Fibroblast of skin of right biceps (primary cell): Measurements from ENCODE around the gene FLT1.

Source experiments
- DNase-seq: peaks from one replicate; pipeline ENCODE4 v3.0.0-alpha.2; 2013

The FLT1 gene

GRCh38 chr13:28528388-28528787, 33.5 kb upstream of the FLT1 start:
- no peak for DNase-seq

GRCh38 chr13:28527629-28528028, 32.7 kb upstream of the FLT1 start:
- DNase-seq = no peak

GRCh38 chr13:28526876-28527275, 31.9 kb upstream of the FLT1 start:
- DNase-seq = no peak

GRCh38 chr13:28522871-28523270, 27.9 kb upstream of the FLT1 start:
- DNase-seq = no peak

- no peak for DNase-seq
Observed at GRCh38 chr13:28513745-28514144, 18.8 kb upstream of the FLT1 start.

GRCh38 chr13:28510542-28510941, 15.6 kb upstream of the FLT1 start:
- no peak for DNase-seq

GRCh38 chr13:28510066-28510465, 15.1 kb upstream of the FLT1 start:
- DNase-seq = no peak

- DNase-seq = no peak
Observed at GRCh38 chr13:28505543-28506135, 10.7 kb upstream of the FLT1 start.

- no peak for DNase-seq
Observed at GRCh38 chr13:28503182-28503967, 8.4 kb upstream of the FLT1 start.

GRCh38 chr13:28501547-28501946, 6.6 kb upstream of the FLT1 start:
- DNase-seq = no peak

- DNase-seq = peak; percentile 59
Observed at GRCh38 chr13:28499609-28500008, 4.7 kb upstream of the FLT1 start.

GRCh38 chr13:28498481-28499115, 3.7 kb upstream of the FLT1 start:
- DNase-seq = no peak

- no peak for DNase-seq
Observed at GRCh38 chr13:28497143-28497876, 2.4 kb upstream of the FLT1 start.

GRCh38 chr13:28496188-28496564, 1.2 kb upstream of the FLT1 start:
- no peak for DNase-seq

GRCh38 chr13:28495538-28496187, 735 bp upstream of the FLT1 start:
- peak; percentile 6 for DNase-seq

GRCh38 chr13:28494504-28494777, 487 bp downstream of the FLT1 start:
- DNase-seq = no peak

- DNase-seq = peak; percentile 5
Observed at GRCh38 chr13:28493740-28494503, 1.0 kb downstream of the FLT1 start.

GRCh38 chr13:28492569-28493367, 2.2 kb downstream of the FLT1 start:
- DNase-seq = no peak

- DNase-seq = peak; percentile 61
Observed at GRCh38 chr13:28490061-28490460, 4.9 kb downstream of the FLT1 start.

GRCh38 chr13:28489524-28489931, 5.4 kb downstream of the FLT1 start:
- peak; percentile 84 for DNase-seq

GRCh38 chr13:28488376-28489005, 6.4 kb downstream of the FLT1 start:
- peak; percentile 54 for DNase-seq
